Stomach (tissue), 9 donors: ENCODE results near the gene RTTN. TPM values are rescaled to one million over a fixed set of nuclear protein-coding genes. Genes with fewer than 3 reads are reported as not detected.

Experiments used
- DNase-seq, 2 donors: peaks; one replicate each; pipeline versions ENCODE4 v3.0.0 to v3.0.0-alpha.2; 2013 to 2019
- H3K27ac ChIP-seq, 5 donors: fragments of 200-600 bp in 4 of 5; sonication (generic) in 4 of 5; one replicate each; pipeline ENCODE4 v1.5.1; 2013 to 2019; ENCODE audit warnings: mild to moderate bottlenecking in 1 of 5, moderate library complexity in 1 of 5
- H3K27me3 ChIP-seq, 3 donors: fragments of 200-600 bp; sonication (generic); one replicate each; pipeline ENCODE4 v1.5.1; 2017 to 2019; ENCODE audit warnings: mixed run types in 1 of 3
- H3K36me3 ChIP-seq, 4 donors: fragments of 200-600 bp; sonication (generic); 1 replicate in 3 of 4; 2 replicates in 1 of 4; pipeline ENCODE4 v1.5.1; 2016 to 2019
- H3K4me1 ChIP-seq, 4 donors: fragments of 200-600 bp; sonication (generic); one replicate each; pipeline ENCODE4 v1.5.1; 2016 to 2019
- H3K4me3 ChIP-seq, 4 donors: fragments of 200-600 bp; sonication (generic) in 3 of 4; one replicate each; pipeline ENCODE4 v1.5.1; 2016 to 2019; ENCODE audit warnings: mild to moderate bottlenecking in 1 of 4
- H3K9me3 ChIP-seq, 4 donors: fragments of 200-600 bp; sonication (generic); one replicate each; pipeline ENCODE4 v1.5.1; 2016 to 2019
- CTCF ChIP-seq, 7 experiments: fragments of 450-650 bp in 4 of 7; fragments of 200-600 bp in 3 of 7; sonication (generic) in 3 of 7; IDR thresholded peaks; one replicate each; pipeline ENCODE4 v1.5.1; 2016 to 2019; ENCODE audit warnings: antibody characterized with exemption in 7 of 7, control low read depth in 2 of 7, mild to moderate bottlenecking in 1 of 7
- EP300 ChIP-seq: sonication (generic); formaldehyde crosslinking; IDR thresholded peaks from one replicate; pipeline ENCODE4 v1.6.1; 2017; ENCODE audit warnings: antibody characterized with exemption
- POLR2A ChIP-seq, 4 donors: fragments of 450-650 bp; IDR thresholded peaks; one replicate each; pipeline ENCODE4 v1.6.1; 2016; ENCODE audit warnings: antibody characterized with exemption in 4 of 4, control low read depth in 2 of 4, mild to moderate bottlenecking in 1 of 4, moderate library complexity in 1 of 4
- POLR2AphosphoS5 ChIP-seq, 3 donors: sonication (generic); formaldehyde crosslinking; IDR thresholded peaks; one replicate each; pipeline ENCODE4 v1.6.1; 2016; ENCODE audit warnings: antibody characterized with exemption in 3 of 3
- WGBS, 5 donors: extraction: QIAGEN DNeasy Blood & Tissue Kit in 3 of 5; methylation state at CpG; one replicate each; pipeline versions ENCODE4 v1.1.5 to v1.1.7; 2013 to 2018; 5-methylcytosine and 5-hydroxymethylcytosine counted together
- intact Hi-C: fragments of 100-400 bp; cut with DNase I; formaldehyde crosslinking; loops from one replicate; pipeline ENCODE4 v1.15.1; 2023; ENCODE audit warnings: low total_unique reads
- polyA plus RNA-seq, 3 donors: library from polyadenylated mRNA; stranded (reverse); fragments of 200-250 nt; gene quantifications; one replicate each; pipeline ENCODE4 v1.2.3, GENCODE V29; 2013
- total RNA-seq, 5 donors: library from RNA; depleted of rRNA; stranded (reverse); fragments of >200 nt; gene quantifications; one replicate each; pipeline versions ENCODE4 v1.1.0 to v1.2.3, GENCODE V29; 2014 to 2016
- donor health status: healthy with polysubstance abuse.
- donor health status: Bipolar disorder and iron deficiency.
- donor health status: healthy.

The RTTN gene
- total and polyA plus RNA-seq, 8 donors = 2.1 to 52.1 (median 10.2) TPM

GRCh38 chr18:69954719-69955480 is 250.6 kb downstream of the RTTN start:
- Histone ChIP-seq H3K9me3 (no peaks in the 10 kb centered on the region), H3K27ac (peak overlapping the region in 1 of 5 donors; percentile 26), H3K4me1 (no peaks in the 10 kb centered on the region), H3K36me3 (no peaks in the 10 kb centered on the region), H3K4me3 (no peak overlapping the region), H3K27me3 (no peaks in the 10 kb centered on the region)
- TF ChIP-seq CTCF (IDR thresholded peaks at IDR 0.05) = no peak
- TF ChIP-seq EP300 = no peak
- TF ChIP-seq POLR2A (IDR thresholded peaks at IDR 0.05) = no peak
- no peak for TF ChIP-seq POLR2AphosphoS5 (IDR thresholded peaks at IDR 0.05)
- intact Hi-C loops = no loop called here
- WGBS, 5 donors = 61 to 66% (median 62%) methylated on average over 5 of the region's 5 CpGs
- DNase-seq = no peak

DNA sequence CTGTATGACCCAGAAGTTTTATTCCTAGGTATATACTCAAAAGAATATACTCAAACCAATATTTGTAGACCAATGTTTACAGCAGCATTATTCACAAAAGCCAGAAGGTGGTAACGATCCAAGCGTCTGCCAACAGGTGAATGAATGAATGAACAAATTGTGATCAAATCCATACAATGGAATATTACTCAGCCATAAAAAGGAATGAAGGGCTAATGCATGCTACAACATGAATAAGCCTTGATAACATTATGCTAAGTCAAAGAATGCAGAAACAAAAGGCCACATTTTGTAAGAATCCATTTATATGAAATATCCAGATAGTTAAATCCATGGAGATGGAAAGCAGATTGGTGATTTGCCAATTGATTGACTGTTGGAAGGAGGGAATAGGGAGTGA is 252.3 kb downstream of the RTTN start:
- WGBS, 5 donors = 92 to 98% (median 95%) methylated on average over 2 of the region's 2 CpGs
- no peak for DNase-seq
- no peaks in the 10 kb centered on the region for H3K27me3 ChIP-seq
- H3K4me1 ChIP-seq = no peaks in the 10 kb centered on the region
- no peaks in the 10 kb centered on the region for H3K36me3 ChIP-seq
- intact Hi-C loops = no loop called here
- no peaks in the 10 kb centered on the region for H3K9me3 ChIP-seq
- no peak overlapping the region for H3K4me3 ChIP-seq
- H3K27ac ChIP-seq = no peak overlapping the region
- TF ChIP-seq POLR2A (IDR thresholded peaks at IDR 0.05) (no peak), EP300 (no peak)

Other genes with a start within 250 kb of the RTTN start
- gene SOCS6, start 83.4 kb upstream of the RTTN start, total RNA-seq = 10 to 100 TPM in 4 of 5 donors, 1 to 10 TPM in 1; 7.5 to 56.7 (median 20.3) TPM
- 10 to 100 TPM in 1 of 3 donors, 1 to 10 TPM in 2; 4.4 to 11.8 (median 4.5) TPM for gene SOCS6, start 83.4 kb upstream of the RTTN start, polyA plus RNA-seq